ENCODE results near the gene MRPL24. TPM values are rescaled to one million over a fixed set of nuclear protein-coding genes. Genes with fewer than 3 reads are reported as not detected.

The MRPL24 gene
- total RNA-seq, 2 donors from 2014 or later = 39.1 to 86.7 TPM

- peaks cover 22% of the 10 kb centered on the region for H3K4me1 ChIP-seq
- H3K9ac ChIP-seq (ENCODE audit: low read depth in 2 of 2, low read length in 2 of 2) = peak overlapping the region; percentile 48 to 94
- intact Hi-C loops (cut with DNase I) = no loop called here
- no peaks in the 10 kb centered on the region for H3K36me3 ChIP-seq
- H3K27ac ChIP-seq = peak overlapping the region; percentile 94
- DNase-seq = no peak
- H3K27me3 ChIP-seq = no peaks in the 10 kb centered on the region
- no peaks in the 10 kb centered on the region for H3K9me3 ChIP-seq
- no peak for TF ChIP-seq CTCF (IDR thresholded peaks at IDR 0.05)
- peak overlapping the region; percentile 29 for H3K4me3 ChIP-seq
Observed at GRCh38 chr1:156746406-156746727, 5.5 kb upstream of the MRPL24 start.

GRCh38 chr1:156745881-156746280, 5.0 kb upstream of the MRPL24 start:
- Histone ChIP-seq H3K9me3 (no peaks in the 10 kb centered on the region), H3K4me3 (no peak overlapping the region), H3K27me3 (no peaks in the 10 kb centered on the region), H3K9ac (ENCODE audit: low read depth in 2 of 2, low read length in 2 of 2) (peak overlapping the region in 1 of 2 donors; percentile 94), H3K27ac (peak overlapping the region; percentile 94), H3K4me1 (peaks cover 22% of the 10 kb centered on the region), H3K36me3 (no peaks in the 10 kb centered on the region)
- no peak for DNase-seq
- intact Hi-C loops (cut with DNase I) = no loop called here
- no peak for TF ChIP-seq CTCF (IDR thresholded peaks at IDR 0.05)

GRCh38 chr1:156744786-156745419, 4.0 kb upstream of the MRPL24 start:
- peaks cover 22% of the 10 kb centered on the region for H3K4me1 ChIP-seq
- H3K27me3 ChIP-seq = no peaks in the 10 kb centered on the region
- H3K9ac ChIP-seq (ENCODE audit: low read depth in 2 of 2, low read length in 2 of 2) = no peak overlapping the region
- no peaks in the 10 kb centered on the region for H3K9me3 ChIP-seq
- intact Hi-C loops (cut with DNase I) = no loop called here
- TF ChIP-seq CTCF (IDR thresholded peaks at IDR 0.05) = no peak
- H3K27ac ChIP-seq = peak overlapping the region; percentile 94
- no peak for DNase-seq
- H3K36me3 ChIP-seq = no peaks in the 10 kb centered on the region
- H3K4me3 ChIP-seq = no peak overlapping the region

GRCh38 chr1:156744344-156744743, 3.5 kb upstream of the MRPL24 start:
- Histone ChIP-seq H3K36me3 (no peaks in the 10 kb centered on the region), H3K27me3 (no peaks in the 10 kb centered on the region), H3K9me3 (no peaks in the 10 kb centered on the region), H3K4me3 (no peak overlapping the region), H3K4me1 (peaks cover 22% of the 10 kb centered on the region), H3K9ac (ENCODE audit: low read depth in 2 of 2, low read length in 2 of 2) (no peak overlapping the region), H3K27ac (no peak overlapping the region)
- intact Hi-C loops (cut with DNase I) = no loop called here
- no peak for DNase-seq
- TF ChIP-seq CTCF (IDR thresholded peaks at IDR 0.05) = no peak

GRCh38 chr1:156743367-156744302, 2.7 kb upstream of the MRPL24 start:
- no peak overlapping the region for H3K9ac ChIP-seq (ENCODE audit: low read depth in 2 of 2, low read length in 2 of 2)
- no peaks in the 10 kb centered on the region for H3K9me3 ChIP-seq
- DNase-seq = no peak
- no peaks in the 10 kb centered on the region for H3K36me3 ChIP-seq
- peaks cover 22% of the 10 kb centered on the region for H3K4me1 ChIP-seq
- intact Hi-C loops (cut with DNase I) = no loop called here
- H3K4me3 ChIP-seq = no peak overlapping the region
- H3K27ac ChIP-seq = no peak overlapping the region
- H3K27me3 ChIP-seq = no peaks in the 10 kb centered on the region
- no peak for TF ChIP-seq CTCF (IDR thresholded peaks at IDR 0.05)

Data from colonic mucosa (tissue), 4 donors.